Omental fat pad (tissue), 4 donors: ENCODE data around the gene ACSL6. TPM values are rescaled to one million over a fixed set of nuclear protein-coding genes. Genes with fewer than 3 reads are reported as not detected.

Source experiments
- ATAC-seq: fragments of 150-250 bp; one replicate; pipeline ENCODE4 v1.9.1; 2016; ENCODE audit warnings: mild to moderate bottlenecking, moderate library complexity; ENCODE audit not compliant: low FRiP score
- DNase-seq: peaks from one replicate; pipeline ENCODE4 v3.0.0-alpha.2; 2019; ENCODE audit warnings: low spot score
- CTCF ChIP-seq, 3 donors: fragments of 450-650 bp; IDR thresholded peaks; one replicate each; pipeline ENCODE4 v1.5.1; 2016 to 2017; ENCODE audit warnings: antibody characterized with exemption in 3 of 3, mild to moderate bottlenecking in 3 of 3, moderate library complexity in 2 of 3
- total RNA-seq, 4 donors: library from RNA; depleted of rRNA; stranded (reverse); fragments of >200 nt; gene quantifications; one replicate each; pipeline ENCODE4 v1.1.0, GENCODE V29; 2016

The ACSL6 gene
- total RNA-seq, 4 donors from 2014 or later, result 0.75 to 1.4 (median 1.0) TPM; not detected in 1

DNA sequence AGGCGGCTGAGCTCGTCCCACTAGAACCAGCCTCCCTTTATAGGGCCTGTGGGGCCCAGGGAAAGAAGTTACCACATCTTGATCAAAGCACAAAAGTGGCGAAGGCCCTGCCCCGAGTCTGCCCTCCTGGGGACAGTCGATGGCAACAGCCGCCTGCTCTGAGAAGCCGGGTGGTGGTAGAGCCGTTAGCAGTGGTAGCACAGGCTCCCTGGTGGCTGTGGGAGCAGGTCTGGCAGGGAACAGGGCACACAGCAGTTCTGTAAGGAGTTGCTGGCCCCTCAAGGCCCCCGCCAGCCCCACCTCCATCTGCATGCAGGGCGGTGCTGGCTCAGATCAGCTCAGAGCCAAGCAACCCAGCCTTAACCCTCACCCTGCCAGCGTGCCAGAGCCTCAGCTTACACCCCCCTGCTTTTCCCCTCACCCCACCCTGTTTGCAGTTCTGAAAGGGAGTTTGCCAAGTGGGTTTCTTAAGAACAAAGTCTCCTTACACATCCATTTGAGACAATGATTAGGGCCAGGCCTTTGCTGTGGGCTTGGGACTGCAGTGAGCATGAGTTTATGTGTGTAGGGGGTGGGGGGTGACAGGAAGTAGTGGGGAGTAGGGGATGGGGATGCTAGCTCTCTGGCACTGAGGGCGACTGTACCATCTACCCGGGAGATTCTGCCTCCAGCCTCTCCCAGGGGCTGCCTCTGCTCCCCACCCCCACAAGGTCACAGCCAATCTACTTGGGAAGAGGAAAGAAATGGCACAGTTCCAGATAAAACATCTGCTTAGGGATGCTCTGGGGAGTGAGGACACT, 11.8 kb downstream of the ACSL6 start:
- no peak for ATAC-seq
- no peak for DNase-seq

GRCh38 chr5:131999041-131999440, 12.4 kb downstream of the ACSL6 start:
- ATAC-seq (no peak), DNase-seq (no peak)
- TF ChIP-seq CTCF (IDR thresholded peaks at IDR 0.05), result no peak

More for the DNA sequence above, 11.8 kb downstream of the ACSL6 start:
- TF ChIP-seq CTCF (IDR thresholded peaks at IDR 0.05), result no peak

GRCh38 chr5:131998431-131999040, 12.9 kb downstream of the ACSL6 start:
- ATAC-seq, result no peak
- TF ChIP-seq CTCF (IDR thresholded peaks at IDR 0.05), result no peak
- DNase-seq, result no peak

DNA sequence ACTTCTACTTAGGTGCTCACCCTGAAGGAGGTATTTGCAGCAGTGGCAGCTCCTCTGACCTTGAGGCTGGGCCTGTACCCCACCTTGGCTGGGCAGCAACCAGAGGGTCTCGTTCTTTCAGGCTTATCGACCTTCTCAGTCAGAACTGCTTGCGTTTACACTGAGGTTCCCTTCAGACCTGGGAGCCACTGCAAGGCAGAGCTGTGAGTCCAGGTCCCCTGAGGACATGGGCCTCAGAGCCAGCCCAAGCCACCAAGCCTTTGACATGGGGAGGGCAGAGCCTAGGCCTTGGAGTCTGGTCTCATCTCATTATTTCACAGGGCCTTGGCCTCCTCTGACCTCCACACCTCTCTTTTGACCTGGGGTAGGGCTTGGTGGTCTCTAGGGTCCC, 13.7 kb downstream of the ACSL6 start:
- DNase-seq (no peak), ATAC-seq (no peak)
- TF ChIP-seq CTCF (IDR thresholded peaks at IDR 0.05), result no peak

- ATAC-seq (no peak), DNase-seq (no peak)
- TF ChIP-seq CTCF (IDR thresholded peaks at IDR 0.05), result no peak
Measured at GRCh38 chr5:131997026-131997726, 14.3 kb downstream of the ACSL6 start.

- ATAC-seq (no peak), DNase-seq (no peak)
- no peak for TF ChIP-seq CTCF (IDR thresholded peaks at IDR 0.05)
Measured at GRCh38 chr5:131996210-131997025, 15.0 kb downstream of the ACSL6 start.
